Spleen (tissue), 7 donors: ENCODE data around the gene SEC23IP.

Experiments
- CTCF ChIP-seq, 11 experiments: fragments of 200-600 bp in 7 of 11; fragments of 450-650 bp in 4 of 11; sonication (generic) in 4 of 11; IDR thresholded peaks in 8 of 11; conservative IDR thresholded peaks in 3 of 11; 1 replicate in 7 of 11; 2 replicates in 4 of 11; pipeline versions ENCODE4 v1.4.0 to v1.8.0; 2016 to 2021; ENCODE audit warnings: antibody characterized with exemption in 11 of 11, inconsistent platforms in 4 of 11, mild to moderate bottlenecking in 1 of 11
- POLR2A ChIP-seq, 3 donors: fragments of 450-650 bp; IDR thresholded peaks; one replicate each; pipeline ENCODE4 v1.5.1; 2017; ENCODE audit warnings: antibody characterized with exemption in 3 of 3, mild to moderate bottlenecking in 1 of 3
- POLR2AphosphoS5 ChIP-seq, 3 donors: sonication (generic); formaldehyde crosslinking; IDR thresholded peaks; one replicate each; pipeline ENCODE4 v1.5.1; 2017; ENCODE audit warnings: antibody characterized with exemption in 3 of 3
- donor health status: DM: no; HTN: no; CAD: no; lungs with moderate emphysema.
- donor health status: DM: no; HTN: no; CAD: no.
- donor health status: DM: no; HTN: no; CAD: no.

- TF ChIP-seq CTCF (IDR thresholded peaks at IDR 0.05 in 8 of 11, conservative IDR thresholded peaks at IDR 0.05 in 3 of 11) (no peak), POLR2AphosphoS5 (IDR thresholded peaks at IDR 0.05) (no peak), POLR2A (IDR thresholded peaks at IDR 0.05) (no peak)
Measured at GRCh38 chr10:119898577-119898976, 6.0 kb downstream of the SEC23IP start.
